ENCODE data around the gene KRTAP2-2.
"Not testable (repeated sequence)": the region's sequence is repeated elsewhere in the genome, so short reads cannot be mapped to it uniquely, and the experiment has no call there.

KRTAP2-2 gene

DNA sequence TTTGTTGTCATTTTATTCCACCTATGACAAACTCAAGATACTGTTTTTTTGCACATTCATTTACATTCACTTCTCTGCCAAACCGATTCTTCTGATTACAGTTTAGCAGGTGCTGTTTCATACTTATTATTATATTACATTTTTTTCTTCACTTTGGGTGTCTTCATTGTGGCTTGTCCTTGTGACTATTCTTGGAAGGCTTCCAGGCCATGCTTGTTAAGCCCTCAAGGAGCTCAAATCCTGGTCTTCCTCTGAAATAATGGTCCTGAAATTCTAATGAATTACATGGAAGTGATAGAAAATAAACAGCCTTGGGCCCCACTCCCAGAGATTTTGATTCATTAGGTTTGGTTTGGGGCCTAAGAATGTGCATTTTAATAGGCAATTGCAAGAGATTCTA, 9.3 kb upstream of the KRTAP2-2 start:
- DNase-seq (ENCODE audit: low read depth), result no peak

DNA sequence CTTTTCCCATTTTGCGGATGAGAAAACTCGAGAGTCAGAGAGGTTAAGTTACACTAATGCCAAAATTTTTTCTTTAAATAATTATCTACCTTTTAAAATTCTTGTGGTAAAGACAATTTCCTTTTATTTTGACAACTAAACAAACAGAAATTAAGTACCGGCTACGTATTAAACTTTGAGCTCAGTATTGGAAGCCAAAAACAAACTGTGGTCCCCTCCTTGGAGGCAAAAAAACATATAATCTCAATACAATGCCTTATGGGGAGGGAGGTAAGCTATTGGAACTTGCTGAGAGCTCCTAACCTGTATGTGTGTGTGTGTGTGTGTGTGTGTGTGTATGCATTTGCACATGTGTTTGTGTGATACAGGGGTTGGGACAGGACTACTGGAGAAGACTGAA, 8.4 kb upstream of the KRTAP2-2 start:
- DNase-seq (ENCODE audit: low read depth), result no peak

DNA sequence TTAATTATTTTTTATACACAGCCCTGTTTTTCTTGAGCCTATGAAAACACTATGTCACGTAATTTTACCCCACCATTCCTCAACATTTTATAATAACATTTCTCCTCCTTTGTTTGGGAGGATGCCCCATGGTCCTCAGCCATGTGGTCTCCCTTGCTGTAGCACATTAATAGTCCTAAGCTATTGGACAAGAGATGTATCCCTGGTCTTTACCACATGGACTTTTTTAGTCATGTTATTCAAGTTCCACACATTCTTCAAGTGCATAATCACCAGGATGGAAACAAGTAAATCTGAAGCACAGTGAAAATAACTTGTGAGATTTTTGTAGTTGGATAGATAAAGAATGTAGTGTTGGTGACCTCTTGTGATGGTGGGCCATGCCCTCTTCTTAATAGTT, 6.9 kb upstream of the KRTAP2-2 start:
- DNase-seq (ENCODE audit: low read depth), result no peak

DNA sequence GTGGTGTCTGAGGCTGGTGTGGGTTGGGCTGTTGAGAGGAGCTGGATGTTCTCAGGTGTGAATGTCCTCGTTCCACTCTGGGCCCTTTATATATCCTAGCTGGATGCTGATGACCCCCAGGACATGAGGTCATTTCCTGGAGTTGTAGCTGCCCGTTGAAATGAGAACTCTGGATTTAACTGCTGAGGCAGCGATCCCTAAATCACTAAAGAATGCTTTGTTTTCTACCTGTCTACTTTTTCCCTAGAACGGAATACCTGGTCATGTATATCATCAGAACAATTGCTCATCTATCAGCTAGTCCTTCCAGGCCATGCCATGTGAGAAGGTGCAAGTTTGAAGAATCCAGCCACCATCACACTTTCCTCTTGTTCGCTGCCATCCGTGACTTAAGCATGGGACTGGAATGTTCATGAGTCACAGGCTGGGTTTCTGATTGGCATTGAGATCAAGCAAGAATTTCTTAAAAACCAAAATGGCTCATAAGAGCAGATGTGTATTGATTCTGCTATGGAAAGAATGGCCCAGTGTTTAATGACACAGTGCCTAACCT, 5.1 kb upstream of the KRTAP2-2 start, which contains the start of gene KRTAP2-3:
Gene KRTAP2-3, minus strand, starts transcription at position 63 of the 553 bp plus-strand sequence. CDS start 64 bp downstream, outside the sequence.
- DNase-seq (ENCODE audit: low read depth), result no peak

DNA sequence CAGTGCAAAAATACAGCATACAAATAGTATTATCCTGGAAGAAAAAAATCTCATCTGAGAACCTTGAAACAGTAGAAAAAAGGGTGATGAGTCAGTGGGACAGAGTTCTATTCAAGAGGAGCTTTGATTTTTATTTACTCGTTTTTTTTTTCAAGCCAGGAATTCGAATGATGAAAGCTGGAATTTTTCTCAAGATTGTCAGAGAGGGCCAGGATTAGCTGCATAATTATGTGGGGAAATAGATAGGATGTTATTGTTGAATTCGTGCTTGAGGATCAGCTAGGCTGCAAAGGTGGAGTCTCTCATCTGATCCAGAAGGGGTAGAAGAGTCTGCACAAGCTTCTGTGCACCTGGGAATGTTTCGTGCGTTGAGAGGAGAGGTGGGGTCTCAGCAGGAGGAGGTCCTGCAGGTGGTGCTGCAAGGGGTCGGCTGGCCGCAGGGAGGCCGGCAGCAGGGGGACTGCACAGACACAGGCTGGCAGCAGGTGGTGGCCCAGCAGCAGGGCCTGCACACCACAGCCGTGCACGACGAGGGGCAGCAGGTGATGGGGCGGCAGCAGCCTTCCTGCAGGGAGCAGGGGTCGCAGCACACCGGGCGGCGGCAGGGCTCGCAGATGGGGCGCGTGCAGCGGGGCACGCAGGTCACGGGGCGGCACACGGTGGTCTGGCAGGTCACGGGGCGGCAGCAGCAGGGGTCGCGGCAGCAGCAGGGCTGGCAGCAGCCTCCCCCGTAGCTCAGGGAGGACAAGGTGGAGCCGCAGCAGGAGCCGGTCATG, 4.4 kb upstream of the KRTAP2-2 start:
- not testable (repeated sequence) for DNase-seq (ENCODE audit: low read depth)

DNA sequence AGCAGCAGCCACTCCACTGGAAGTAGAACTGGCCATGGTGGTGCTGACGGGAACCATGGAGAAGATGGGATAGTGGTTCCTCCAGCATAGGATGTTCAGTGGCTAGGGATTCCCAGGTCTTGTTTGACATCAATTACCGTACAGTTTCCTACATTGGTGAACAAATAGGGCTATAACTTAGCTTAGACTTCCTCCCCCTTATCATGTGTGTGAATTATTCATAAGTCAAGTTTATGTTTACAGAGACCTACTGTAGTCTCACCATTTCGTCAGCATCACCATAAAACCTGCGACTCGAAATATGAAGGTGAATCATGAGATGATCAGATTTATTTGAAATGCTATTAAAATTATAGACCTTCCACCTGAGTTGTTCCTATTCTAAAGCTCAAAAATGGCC, 3.7 kb upstream of the KRTAP2-2 start:
- DNase-seq (ENCODE audit: low read depth), result no peak

DNA sequence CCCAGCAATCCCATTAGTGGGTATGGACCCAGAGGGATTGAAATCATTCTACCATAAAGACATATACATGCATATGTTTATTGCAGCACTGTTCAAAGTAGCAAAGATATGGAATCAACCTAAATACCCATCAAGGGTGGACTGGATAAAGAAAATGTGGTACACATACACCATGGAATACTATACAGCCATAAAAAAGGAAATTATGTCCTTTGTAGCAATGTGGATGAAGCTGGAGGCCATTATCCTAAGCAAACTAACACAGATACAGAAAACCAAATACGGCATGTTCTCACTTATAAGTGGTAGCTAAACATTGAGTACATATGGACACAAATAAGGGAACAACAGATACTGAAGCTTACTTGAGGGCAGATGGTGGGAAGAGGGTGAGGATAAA, 2.5 kb upstream of the KRTAP2-2 start:
- DNase-seq (ENCODE audit: low read depth), result no peak

DNA sequence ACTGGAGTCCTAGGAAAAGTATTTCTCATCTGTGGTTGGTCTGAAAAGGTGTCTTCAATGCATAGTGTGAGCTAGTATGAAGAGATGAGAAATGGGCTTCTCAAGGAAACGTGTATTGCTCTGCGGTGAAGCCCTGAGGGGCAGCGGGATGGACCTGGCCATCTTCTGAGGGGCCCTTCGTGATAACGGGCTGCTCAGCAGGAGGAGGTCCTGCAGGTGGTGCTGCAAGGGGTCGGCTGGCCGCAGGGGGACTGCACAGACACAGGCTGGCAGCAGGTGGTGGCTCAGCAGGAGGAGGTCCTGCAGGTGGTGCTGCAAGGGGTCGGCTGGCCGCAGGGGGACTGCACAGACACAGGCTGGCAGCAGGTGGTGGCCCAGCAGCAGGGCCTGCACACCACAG, 474 bp downstream of the KRTAP2-2 start:
- not testable (repeated sequence) for DNase-seq (ENCODE audit: low read depth)

DNA sequence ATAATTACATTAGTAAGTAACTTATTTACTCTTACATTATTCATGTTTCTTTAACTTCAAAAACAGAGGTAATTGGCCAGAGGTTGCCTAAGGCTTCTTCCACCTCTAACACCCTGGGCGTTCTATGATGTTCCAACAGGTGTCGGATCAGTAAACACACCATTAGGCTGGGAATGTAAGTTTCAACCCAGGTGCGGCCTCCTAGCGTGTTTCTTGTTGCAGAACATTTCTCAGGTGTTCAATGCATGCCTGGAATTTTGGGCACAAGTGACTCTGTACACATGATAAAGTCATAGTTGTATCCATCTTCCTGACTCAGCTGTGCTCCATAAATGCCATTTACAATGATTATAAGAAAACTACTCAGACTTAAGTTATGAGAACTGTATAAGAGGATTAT, 1.0 kb downstream of the KRTAP2-2 start:
- no peak for DNase-seq (ENCODE audit: low read depth)

DNA sequence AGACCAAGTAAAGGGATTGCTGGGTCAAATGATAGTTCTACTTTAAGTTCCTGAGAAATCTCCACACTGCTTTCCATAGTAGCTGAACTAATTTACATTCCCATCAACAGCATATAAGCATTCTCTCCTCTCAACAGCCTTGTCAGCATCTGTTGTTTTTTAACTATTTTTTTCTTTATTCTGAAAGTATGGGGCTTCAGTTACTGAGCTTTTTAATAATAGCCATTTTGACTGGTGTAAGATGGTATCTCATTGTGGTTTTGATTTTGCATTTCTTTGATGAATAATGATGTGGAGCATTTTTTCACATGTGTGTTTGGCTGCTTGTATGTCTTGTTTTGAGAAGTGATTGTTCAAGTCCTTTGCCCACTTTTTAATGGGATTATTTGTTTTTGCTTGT, 2.5 kb downstream of the KRTAP2-2 start:
- no peak for DNase-seq (ENCODE audit: low read depth)

DNA sequence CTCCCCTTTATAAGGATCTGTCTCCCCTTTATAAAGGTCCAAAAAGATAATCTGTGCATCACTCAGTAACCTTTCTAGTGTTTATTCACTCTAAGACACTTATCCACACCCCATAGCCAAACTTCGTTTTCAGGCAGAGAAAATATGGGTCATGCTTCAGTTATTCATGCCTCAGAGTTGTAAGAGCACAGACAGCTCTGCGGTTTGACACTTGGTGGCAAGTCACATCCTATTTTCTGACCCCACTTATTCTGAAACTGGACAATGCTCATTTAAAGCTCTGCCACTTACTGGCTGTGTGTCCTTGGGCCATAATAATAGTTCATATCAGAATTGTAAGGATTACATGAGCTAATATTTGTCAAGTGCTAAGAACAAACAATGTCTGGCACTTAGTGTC, 5.9 kb downstream of the KRTAP2-2 start:
- DNase-seq (ENCODE audit: low read depth), result no peak

DNA sequence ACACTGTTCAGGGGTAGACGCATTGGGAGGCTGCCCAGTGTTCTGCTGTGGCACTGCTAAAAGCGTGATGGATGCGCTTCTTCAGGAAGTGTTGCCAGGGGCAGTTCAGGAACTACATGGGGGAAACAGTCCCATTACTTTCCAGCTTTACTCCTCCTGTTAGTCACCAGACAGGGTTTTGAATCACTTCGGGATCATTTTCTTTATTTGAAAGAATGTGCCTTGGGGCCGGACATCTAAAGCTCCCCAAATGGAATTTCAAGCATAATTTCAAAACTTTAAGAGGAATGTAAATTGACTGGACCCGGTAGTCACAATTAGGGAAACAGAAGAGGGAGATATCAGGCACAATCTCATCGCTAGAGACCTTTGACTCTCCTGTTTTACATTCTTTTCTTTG, 6.6 kb downstream of the KRTAP2-2 start:
- no peak for DNase-seq (ENCODE audit: low read depth)

DNA sequence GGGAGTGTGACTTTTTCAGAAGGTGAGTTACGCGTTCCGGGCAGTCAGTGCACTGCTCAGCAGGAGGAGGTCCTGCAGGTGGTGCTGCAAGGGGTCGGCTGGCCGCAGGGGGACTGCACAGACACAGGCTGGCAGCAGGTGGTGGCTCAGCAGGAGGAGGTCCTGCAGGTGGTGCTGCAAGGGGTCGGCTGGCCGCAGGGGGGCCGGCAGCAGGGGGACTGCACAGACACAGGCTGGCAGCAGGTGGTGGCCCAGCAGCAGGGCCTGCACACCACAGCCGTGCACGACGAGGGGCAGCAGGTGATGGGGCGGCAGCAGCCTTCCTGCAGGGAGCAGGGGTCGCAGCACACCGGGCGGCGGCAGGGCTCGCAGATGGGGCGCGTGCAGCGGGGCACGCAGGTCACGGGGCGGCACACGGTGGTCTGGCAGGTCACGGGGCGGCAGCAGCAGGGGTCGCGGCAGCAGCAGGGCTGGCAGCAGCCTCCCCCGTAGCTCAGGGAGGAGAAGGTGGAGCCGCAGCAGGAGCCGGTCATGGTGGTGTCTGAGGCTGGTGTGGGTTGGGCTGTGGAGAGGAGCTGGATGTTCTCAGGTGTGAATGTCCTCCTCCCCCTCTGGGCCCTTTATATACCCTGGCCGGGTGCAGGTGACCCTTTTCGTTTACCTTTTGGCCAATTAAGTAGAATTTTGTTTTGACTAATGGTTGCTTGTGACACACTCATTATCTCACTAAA, 8.1 kb downstream of the KRTAP2-2 start, which contains the start of gene KRTAP2-1:
Gene KRTAP2-1, minus strand, starts transcription at position 582 of the 731 bp plus-strand sequence. Its CDS starts 49 bp downstream, at position 533.
- DNase-seq (ENCODE audit: low read depth), result not testable (repeated sequence)

DNA sequence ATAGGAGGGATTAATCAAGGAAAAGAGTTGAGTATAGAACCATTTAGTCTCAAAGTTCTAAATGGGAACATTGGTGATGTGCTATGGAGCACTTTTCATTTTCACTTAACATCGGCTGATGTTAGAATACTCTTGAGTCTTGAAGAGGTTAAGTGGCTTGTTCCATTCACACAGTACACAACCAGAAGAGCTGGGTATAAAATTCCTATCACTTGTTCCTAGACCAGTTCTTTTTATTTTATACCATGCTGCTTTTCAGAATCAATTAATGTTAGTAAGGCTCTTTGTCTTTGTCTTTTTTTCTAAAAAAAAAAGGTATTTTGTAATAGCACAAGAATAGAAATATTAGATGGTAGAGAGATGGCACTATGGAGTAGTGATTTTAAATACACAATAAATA, 12.1 kb downstream of the KRTAP2-2 start:
- DNase-seq (ENCODE audit: low read depth), result no peak

DNA sequence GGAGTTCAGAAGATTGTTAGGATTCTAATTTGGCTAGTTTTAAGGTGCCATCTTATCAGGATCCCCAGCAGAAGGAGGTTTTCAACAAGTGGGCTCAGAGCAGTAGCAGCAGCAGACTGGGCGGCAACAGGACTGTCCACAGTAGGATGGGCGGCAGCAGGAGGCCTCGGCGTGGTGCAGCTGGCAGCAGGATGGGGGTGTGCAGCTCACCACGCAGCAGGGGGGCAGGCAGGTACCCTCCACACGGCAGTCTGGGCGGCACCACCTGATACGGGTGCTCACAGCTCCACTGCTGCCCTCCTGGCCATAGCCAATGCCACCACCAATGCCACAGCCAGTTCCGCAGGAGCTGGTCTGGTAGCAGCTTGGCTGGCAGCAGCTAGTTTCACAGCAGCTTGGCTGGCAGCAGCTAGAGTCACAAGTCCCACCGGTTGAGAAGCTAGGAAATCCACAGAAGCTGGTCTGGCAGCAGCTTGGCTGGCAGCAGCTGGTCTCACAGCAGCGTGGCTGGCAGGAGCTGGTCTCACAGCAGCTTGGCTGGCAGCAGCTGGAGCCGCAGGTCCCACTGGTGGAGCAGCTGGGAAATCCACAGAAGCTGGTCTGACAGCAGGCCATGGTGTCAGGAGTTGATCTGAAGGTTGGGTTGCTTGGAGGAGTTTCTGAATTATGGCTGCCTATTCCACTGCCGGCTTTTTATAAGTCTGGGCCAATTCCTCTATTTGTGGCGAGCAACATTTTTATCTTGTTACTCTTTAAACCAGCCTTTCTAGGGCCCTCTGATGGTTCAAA, 14.1 kb downstream of the KRTAP2-2 start, which contains the start of gene KRTAP1-1:
Gene KRTAP1-1, minus strand, starts transcription at position 668 of the 789 bp plus-strand sequence. Its CDS starts 53 bp downstream, at position 615.
- DNase-seq (ENCODE audit: low read depth), result not testable (repeated sequence)

DNA sequence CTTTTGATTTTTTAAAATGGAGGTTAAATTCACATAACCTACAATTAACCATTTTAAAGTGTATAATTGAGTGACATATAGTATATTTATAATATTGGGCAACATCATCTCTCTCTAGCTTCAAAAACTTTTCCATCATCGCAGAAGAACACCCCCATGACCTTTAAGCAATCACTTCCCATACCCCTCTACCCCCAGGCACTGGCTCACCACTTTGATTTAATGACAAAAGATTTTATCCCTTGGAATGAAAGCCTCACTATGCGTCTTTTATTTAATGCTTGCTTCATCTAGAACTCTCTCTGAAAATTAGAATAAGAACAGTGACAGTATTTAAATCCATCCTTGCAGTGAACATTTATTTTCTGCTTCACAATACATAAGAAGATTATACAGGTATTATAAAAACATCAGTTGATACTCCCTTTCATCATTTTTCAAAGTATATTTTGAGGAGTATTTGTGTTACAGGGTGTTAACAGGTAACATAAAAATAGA, 17.1 kb downstream of the KRTAP2-2 start:
- no peak for DNase-seq (ENCODE audit: low read depth)

DNA sequence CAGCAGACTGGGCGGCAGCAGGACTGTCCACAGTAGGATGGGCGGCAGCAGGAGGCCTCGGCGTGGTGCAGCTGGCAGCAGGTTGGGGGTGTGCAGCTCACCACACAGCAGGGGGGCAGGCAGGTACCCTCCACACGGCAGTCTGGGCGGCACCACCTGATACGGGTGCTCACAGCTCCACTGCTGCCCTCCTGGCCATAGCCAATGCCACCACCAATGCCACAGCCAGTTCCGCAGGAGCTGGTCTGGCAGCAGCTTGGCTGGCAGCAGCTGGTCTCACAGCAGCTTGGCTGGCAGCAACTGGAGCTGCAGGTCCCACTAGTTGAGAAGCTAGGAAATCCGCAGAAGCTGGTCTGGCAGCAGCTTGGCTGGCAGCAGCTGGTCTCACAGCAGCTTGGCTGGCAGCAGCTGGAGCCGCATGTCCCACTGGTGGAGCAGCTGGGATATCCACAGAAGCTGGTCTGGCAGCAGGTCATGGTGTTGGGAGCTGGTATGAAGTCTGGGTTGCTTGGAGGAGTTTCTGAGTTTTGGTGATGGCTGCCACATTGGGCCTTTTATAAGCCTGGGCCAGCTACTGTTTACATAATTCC, 20.6 kb downstream of the KRTAP2-2 start, which contains the start of gene KRTAP1-3:
Gene KRTAP1-3, minus strand, starts transcription at position 529 of the 590 bp plus-strand sequence. Its CDS starts 53 bp downstream, at position 476.
- DNase-seq (ENCODE audit: low read depth), result not testable (repeated sequence)

DNA sequence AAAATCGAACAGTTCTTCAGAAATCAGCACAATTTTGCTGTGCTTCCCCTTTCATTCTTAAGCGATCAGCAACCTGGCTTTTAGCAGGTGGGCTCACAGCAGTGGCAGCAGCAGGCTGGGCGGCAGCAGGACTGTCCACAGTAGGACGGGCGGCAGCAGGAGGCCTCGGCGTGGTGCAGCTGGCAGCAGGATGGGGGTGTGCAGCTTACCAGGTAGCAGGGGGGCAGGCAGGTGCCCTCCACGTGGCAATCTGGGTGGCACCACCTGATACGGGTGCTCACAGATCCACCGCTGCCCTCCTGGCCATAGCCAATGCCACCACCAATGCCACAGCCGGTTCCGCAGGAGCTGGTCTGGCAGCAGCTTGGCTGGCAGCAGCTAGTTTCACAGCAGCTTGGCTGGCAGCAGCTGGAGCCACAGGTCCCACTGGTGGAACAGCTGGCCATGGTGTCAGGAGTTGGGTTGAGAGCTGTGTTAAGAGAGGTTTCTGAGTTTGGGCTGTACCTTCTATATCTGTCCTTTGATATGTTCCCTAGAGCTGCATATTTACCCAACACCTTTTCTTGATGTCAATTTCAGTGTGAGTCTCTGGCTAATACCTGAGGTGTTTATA, 25.3 kb downstream of the KRTAP2-2 start, which contains the start of gene KRTAP1-4:
Gene KRTAP1-4, minus strand, starts transcription at position 563 of the 613 bp plus-strand sequence. Its CDS starts 117 bp downstream, at position 446.
- DNase-seq (ENCODE audit: low read depth), result no peak

DNA sequence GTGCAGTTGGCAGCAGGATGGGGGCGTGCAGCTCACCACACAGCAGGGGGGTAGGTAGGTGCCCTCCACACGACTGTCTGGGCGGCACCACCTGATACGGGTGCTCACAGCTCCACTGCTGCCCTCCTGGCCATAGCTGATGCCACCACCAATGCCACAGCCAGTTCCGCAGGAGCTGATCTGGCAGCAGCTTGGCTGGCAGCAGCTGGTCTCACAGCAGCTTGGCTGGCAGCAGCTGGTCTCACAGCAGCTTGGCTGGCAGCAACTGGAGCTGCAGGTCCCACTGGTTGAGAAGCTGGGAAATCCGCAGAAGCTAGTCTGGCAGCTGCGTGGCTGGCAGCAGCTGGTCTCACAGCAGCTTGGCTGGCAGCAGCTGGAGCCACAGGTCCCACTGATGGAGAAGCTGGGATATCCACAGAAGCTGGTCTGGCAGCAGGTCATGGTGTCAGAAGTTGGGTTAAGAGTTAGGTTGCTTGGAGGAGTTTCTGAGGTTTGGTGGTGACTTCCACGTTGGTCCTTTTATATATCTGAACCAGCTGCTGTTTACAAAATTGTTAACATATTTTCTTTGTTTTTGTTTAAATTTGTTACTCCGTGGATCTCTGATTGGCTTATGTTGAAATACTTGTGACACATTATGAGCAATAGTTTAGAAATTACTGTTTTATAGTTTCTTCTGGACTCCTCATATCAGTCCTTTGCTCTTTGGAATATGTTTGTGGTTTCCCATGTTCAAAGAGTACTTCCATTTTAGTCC, 28.1 kb downstream of the KRTAP2-2 start, which contains the start of gene KRTAP1-5:
Gene KRTAP1-5, minus strand, starts transcription at position 494 of the 757 bp plus-strand sequence. Its CDS starts 53 bp downstream, at position 441.
- DNase-seq (ENCODE audit: low read depth), result no peak

DNA sequence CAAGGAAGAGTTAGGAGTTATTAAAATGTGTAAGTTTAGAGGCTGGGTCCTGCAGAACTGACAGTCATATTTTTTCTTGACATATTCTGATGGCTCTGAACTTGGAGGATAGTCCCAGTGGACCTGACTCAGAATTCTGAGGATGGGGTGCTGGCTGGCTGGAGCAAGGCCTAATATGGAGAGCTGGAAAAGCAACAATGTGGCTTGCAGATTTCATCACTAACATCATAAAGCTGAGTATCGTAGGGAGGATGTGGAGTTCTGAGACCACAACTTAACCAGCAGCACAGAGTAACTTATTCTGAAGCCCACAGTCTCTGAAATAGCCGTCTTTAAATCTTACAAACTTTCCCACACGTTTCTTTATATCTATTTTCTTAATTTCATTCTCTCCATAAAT, 30.3 kb downstream of the KRTAP2-2 start:
- no peak for DNase-seq (ENCODE audit: low read depth)

Data from activated T-cell treated with anti-CD3 and anti-CD28 coated beads for 48 hours (primary cell).